Adrenal gland (tissue), 12 donors: ENCODE measurements around the gene OR4D1. TPM values are rescaled to one million over a fixed set of nuclear protein-coding genes. Genes with fewer than 3 reads are reported as not detected.
"Not testable (repeated sequence)": the region's sequence is repeated elsewhere in the genome, so short reads cannot be mapped to it uniquely, and the experiment has no call there.

ENCODE experiments used
- DNase-seq, 7 donors: peaks; one replicate each; pipeline ENCODE4 v3.0.0-alpha.2; 2019 to 2020
- H3K27ac ChIP-seq, 5 donors: fragments of 200-600 bp; sonication (generic) in 4 of 5; 1 replicate in 3 of 5; 2 replicates in 2 of 5; pipeline versions ENCODE4 v1.5.1 to v1.8.0; 2016 to 2020; ENCODE audit warnings: mild to moderate bottlenecking in 1 of 5
- H3K27me3 ChIP-seq: fragments of 200-600 bp; 2 replicates; pipeline ENCODE4 v1.8.0; 2021
- H3K36me3 ChIP-seq, 2 donors: fragments of 200-600 bp; replicated peaks in 1 of 2; 1 replicate in 1 of 2; 2 replicates in 1 of 2; pipeline versions ENCODE4 v1.5.1 to v1.8.0; 2018 to 2022
- H3K4me1 ChIP-seq, 2 donors: fragments of 200-600 bp; replicated peaks in 1 of 2; 1 replicate in 1 of 2; 2 replicates in 1 of 2; pipeline versions ENCODE4 v1.5.1 to v1.8.0; 2018 to 2021
- H3K4me3 ChIP-seq, 4 donors: fragments of 200-600 bp; sonication (generic) in 3 of 4; one replicate each; pipeline ENCODE4 v1.5.1; 2016 to 2018
- H3K9me3 ChIP-seq, 3 donors: fragments of 200-600 bp; sonication (generic) in 1 of 3; replicated peaks in 1 of 3; 1 replicate in 2 of 3; 2 replicates in 1 of 3; pipeline versions ENCODE4 v1.5.1 to v1.8.0; 2016 to 2021
- POLR2A ChIP-seq, 2 donors: fragments of 450-650 bp; IDR thresholded peaks; one replicate each; pipeline ENCODE4 v1.6.1; 2017; ENCODE audit warnings: antibody characterized with exemption in 2 of 2, mild to moderate bottlenecking in 2 of 2, moderate library complexity in 1 of 2
- WGBS, 4 donors: extraction: QIAGEN DNeasy Blood & Tissue Kit in 2 of 4; methylation state at CpG; one replicate each; pipeline versions ENCODE4 v1.1.5 to v1.1.7; 2013 to 2017; 5-methylcytosine and 5-hydroxymethylcytosine counted together
- intact Hi-C, 2 donors: fragments of 100-400 bp; cut with DNase I; formaldehyde crosslinking; loops; one replicate each; pipeline versions ENCODE4 v1.14.1 to v1.15.0; 2022 to 2023
- polyA plus RNA-seq, 3 donors: library from polyadenylated mRNA; stranded (reverse); fragments of 200-250 nt in 2 of 3; fragments of 350-450 nt in 1 of 3; fragmentation: Illumina TruSeq in 1 of 3; extraction: RNeasy Lipid Tissue Mini Kit (QIAGEN cat#74804) in 1 of 3; gene quantifications; one replicate each; pipeline ENCODE4 v1.2.3, GENCODE V29; 2013 to 2014
- total RNA-seq, 9 donors: library from RNA; depleted of rRNA in 4 of 9; stranded (reverse); fragments of >200 nt in 4 of 9; fragments of 120-200 nt in 1 of 9; fragmentation: NEBNext Ultra II Directional in 1 of 9; extraction: Animal tissue kit (Norgen Biotek cat#: 25700) in 1 of 9; gene quantifications; one replicate each; pipeline versions ENCODE4 v1.1.0 to v1.2.4, GENCODE V29; 2013 to 2023
- TF ChIP-seq, protein P1 (sequence below), 6 experiments: fragments of 450-650 bp in 4 of 6; fragments of 200-600 bp in 2 of 6; sonication (generic) in 1 of 6; IDR thresholded peaks; 1 replicate in 5 of 6; 2 replicates in 1 of 6; pipeline versions ENCODE4 v1.5.1 to v1.8.0; 2016 to 2021; ENCODE audit warnings: antibody characterized with exemption in 6 of 6, mild to moderate bottlenecking in 2 of 6, moderate library complexity in 1 of 6
- donor health status: healthy with polysubstance abuse.
- donor health status: Bipolar disorder and iron deficiency.
- donor health status: DM: yes; HTN: yes; CAD: no.
- donor health status: DM: no; HTN: no; CAD: no.
- donor health status: DM: no; HTN: no; CAD: no.
- donor health status: DM: yes; HTN: yes; CAD: no.

Gene OR4D1
- total and polyA plus RNA-seq, 12 donors = under 0.01 TPM; not detected in 11

DNA sequence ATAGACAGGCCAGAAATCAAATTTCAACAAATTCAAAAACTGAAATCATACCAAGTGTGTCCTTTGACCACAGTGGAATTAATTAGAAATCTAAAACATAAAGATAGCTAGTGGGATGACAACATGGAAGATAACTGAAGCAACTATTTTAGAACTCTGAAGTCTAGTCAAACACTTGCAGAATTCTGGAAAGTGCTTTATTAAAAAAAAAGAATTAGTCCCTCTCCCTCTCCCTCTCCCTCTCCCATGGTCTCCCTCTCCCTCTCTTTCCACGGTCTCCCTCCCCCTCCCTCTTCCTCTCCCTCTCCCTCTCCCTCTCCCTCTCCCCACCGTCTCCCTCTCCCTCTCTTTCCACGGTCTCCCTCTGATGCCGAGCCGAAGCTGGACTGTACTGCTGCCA, 6.7 kb upstream of the OR4D1 start:
- H3K27ac ChIP-seq = no peak overlapping the region
- DNase-seq = no peak
- TF ChIP-seq, protein P1, sequence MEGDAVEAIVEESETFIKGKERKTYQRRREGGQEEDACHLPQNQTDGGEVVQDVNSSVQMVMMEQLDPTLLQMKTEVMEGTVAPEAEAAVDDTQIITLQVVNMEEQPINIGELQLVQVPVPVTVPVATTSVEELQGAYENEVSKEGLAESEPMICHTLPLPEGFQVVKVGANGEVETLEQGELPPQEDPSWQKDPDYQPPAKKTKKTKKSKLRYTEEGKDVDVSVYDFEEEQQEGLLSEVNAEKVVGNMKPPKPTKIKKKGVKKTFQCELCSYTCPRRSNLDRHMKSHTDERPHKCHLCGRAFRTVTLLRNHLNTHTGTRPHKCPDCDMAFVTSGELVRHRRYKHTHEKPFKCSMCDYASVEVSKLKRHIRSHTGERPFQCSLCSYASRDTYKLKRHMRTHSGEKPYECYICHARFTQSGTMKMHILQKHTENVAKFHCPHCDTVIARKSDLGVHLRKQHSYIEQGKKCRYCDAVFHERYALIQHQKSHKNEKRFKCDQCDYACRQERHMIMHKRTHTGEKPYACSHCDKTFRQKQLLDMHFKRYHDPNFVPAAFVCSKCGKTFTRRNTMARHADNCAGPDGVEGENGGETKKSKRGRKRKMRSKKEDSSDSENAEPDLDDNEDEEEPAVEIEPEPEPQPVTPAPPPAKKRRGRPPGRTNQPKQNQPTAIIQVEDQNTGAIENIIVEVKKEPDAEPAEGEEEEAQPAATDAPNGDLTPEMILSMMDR (IDR thresholded peaks at IDR 0.05) = no peak
- TF ChIP-seq POLR2A (IDR thresholded peaks at IDR 0.05) = no peak
- intact Hi-C loops = no loop called here
- 76 to 92% (median 80%) methylated on average over 3 to 5 of the region's 5 CpGs for WGBS, 4 donors
- H3K36me3 ChIP-seq = no peaks in the 10 kb centered on the region
- no peaks in the 10 kb centered on the region for H3K4me1 ChIP-seq
- H3K4me3 ChIP-seq = no peak overlapping the region
- peaks cover 5% of the 10 kb centered on the region for H3K27me3 ChIP-seq
- peaks cover 5 to 15% (median 13%) of the 10 kb centered on the region in 3 donors for H3K9me3 ChIP-seq

DNA sequence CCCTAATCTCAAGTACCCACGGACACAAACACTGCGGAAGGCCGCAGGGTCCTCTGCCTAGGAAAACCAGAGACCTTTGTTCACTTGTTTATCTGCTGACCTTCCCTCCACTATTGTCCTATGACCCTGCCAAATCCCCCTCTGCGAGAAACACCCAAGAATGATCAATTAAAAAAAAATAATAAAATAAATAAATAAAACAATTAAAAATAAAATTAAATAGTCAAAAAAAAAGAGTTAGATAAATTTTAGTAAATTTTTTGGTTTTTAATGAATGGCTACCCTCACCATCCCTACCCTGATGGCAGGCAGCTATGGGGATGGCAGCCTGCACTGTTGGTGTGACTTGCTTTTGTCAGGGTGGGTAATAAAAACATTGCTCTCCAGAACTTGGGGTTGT, 4.8 kb upstream of the OR4D1 start:
- H3K36me3 ChIP-seq, H3K27me3 ChIP-seq, intact Hi-C loops, H3K4me3 ChIP-seq, H3K4me1 ChIP-seq, H3K27ac ChIP-seq, DNase-seq: not testable (repeated sequence)
- peaks cover 5 to 15% (median 13%) of the 10 kb centered on the region in 3 donors for H3K9me3 ChIP-seq
- 78 to 94% (median 85%) methylated on average over 2 to 4 of the region's 4 CpGs for WGBS, 4 donors

DNA sequence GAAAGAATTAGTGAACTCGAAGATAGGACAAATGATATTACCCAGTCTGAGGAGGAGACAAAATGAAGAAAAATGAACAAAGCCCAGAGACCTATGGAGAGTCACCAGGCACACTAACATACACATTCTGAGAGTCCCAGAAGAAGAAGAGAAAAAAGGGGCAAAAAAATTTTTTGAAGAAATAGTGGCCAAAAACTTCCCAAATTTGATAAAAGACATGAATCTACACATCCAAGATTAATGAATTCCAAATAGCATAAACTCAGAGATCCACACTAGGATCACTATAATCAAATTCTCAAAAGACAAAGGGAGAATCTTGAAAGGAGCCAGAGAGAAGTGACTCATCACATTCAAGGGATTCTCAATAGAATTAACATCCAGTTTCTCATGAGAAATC, 3.4 kb upstream of the OR4D1 start:
- H3K36me3 ChIP-seq = no peaks in the 10 kb centered on the region
- WGBS, 4 donors = 69 to 78% (median 74%) methylated on average over 1 of the region's 1 CpG
- TF ChIP-seq, protein P1 (IDR thresholded peaks at IDR 0.05) = no peak
- TF ChIP-seq POLR2A (IDR thresholded peaks at IDR 0.05) = no peak
- intact Hi-C loops = no loop called here
- no peaks in the 10 kb centered on the region for H3K27me3 ChIP-seq
- no peaks in the 10 kb centered on the region for H3K4me1 ChIP-seq
- peaks cover 5 to 15% (median 13%) of the 10 kb centered on the region in 3 donors for H3K9me3 ChIP-seq
- no peak overlapping the region for H3K27ac ChIP-seq
- DNase-seq = no peak
- H3K4me3 ChIP-seq = no peak overlapping the region

DNA sequence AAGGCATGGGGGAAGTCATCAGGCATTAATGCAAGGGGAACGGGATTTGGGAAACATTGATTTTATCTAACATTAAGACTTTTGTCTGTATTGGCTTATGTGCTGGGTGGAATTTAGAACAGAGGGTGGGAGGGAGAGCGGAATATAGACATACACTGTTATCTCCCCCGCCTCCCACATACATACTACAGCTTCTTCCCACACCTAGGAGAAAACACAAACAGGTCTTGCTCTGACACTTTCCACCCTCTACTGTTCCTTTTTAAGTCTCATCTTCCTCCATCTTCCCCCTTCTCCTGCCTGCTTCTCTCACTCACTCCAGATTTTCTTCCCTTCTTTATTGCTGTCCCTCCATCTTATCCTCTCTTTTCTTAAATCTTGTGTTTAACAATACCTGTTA, 425 bp downstream of the OR4D1 start:
- Histone ChIP-seq H3K9me3 (peaks cover 5 to 15% (median 13%) of the 10 kb centered on the region in 3 donors), H3K27me3 (peaks cover 17% of the 10 kb centered on the region), H3K4me3 (no peak overlapping the region), H3K4me1 (no peaks in the 10 kb centered on the region), H3K36me3 (no peaks in the 10 kb centered on the region), H3K27ac (no peak overlapping the region)
- WGBS, 4 donors = 61 to 83% (median 70%) methylated on average over 3 of the region's 3 CpGs
- no peak for TF ChIP-seq POLR2A (IDR thresholded peaks at IDR 0.05)
- TF ChIP-seq, protein P1 (IDR thresholded peaks at IDR 0.05) = no peak
- intact Hi-C loops = no loop called here
- no peak for DNase-seq

DNA sequence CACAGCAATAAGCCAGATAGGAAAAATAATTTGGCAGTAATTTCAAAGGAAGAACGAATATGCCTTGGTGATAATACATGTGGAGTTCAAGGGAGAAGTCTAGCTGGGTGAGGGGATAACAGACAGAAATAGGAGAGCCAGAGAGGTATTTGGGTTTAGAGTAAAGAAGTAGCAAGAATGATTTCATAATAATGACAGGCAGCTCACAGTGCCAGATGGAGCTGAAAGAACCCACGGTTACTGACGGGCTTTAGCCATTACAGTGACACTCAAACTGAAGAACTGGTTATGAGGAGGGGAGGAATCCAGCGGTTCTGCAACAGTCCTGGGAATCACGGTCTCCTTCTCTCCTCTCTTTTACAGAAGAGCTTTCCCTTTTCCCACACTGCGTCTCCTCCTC, 2.2 kb downstream of the OR4D1 start:
- no peak overlapping the region for H3K27ac ChIP-seq
- no peak for DNase-seq
- peaks cover 1 to 6% (median 5%) of the 10 kb centered on the region in 3 donors for H3K9me3 ChIP-seq
- H3K4me1 ChIP-seq = no peaks in the 10 kb centered on the region
- intact Hi-C loops = no loop called here
- peaks cover 19% of the 10 kb centered on the region for H3K27me3 ChIP-seq
- 44 to 55% (median 53%) methylated on average over 6 of the region's 6 CpGs for WGBS, 4 donors
- H3K36me3 ChIP-seq = no peaks in the 10 kb centered on the region
- H3K4me3 ChIP-seq = no peak overlapping the region
- TF ChIP-seq, protein P1 (IDR thresholded peaks at IDR 0.05) = no peak
